ENCODE results near the gene SLC9A7.

The SLC9A7 gene

GRCh38 chrX:46587158-46587557 lies 171.8 kb downstream of the SLC9A7 start:
- TF ChIP-seq POLR2AphosphoS5 (IDR thresholded peaks at IDR 0.05; ENCODE audit: low read depth, low read length) (no peak), FOXP2 (optimal IDR thresholded peaks at IDR 0.05; ENCODE audit: borderline replicate concordance, extremely low read depth, extremely low read length, insufficient read depth) (no peak), TAF1 (IDR thresholded peaks at IDR 0.05; ENCODE audit: borderline replicate concordance, insufficient read depth, low read length) (no peak), SIN3A (IDR thresholded peaks at IDR 0.05; ENCODE audit: borderline replicate concordance, insufficient read depth, low read length) (no peak), REST (IDR thresholded peaks at IDR 0.05; ENCODE audit: insufficient read depth in 1 of 2, low read depth in 2 of 2, low read length in 2 of 2) (no peak)

- no peak for TF ChIP-seq POLR2AphosphoS5 (IDR thresholded peaks at IDR 0.05; ENCODE audit: low read depth, low read length)
- TF ChIP-seq SIN3A (IDR thresholded peaks at IDR 0.05; ENCODE audit: borderline replicate concordance, insufficient read depth, low read length): no peak
- no peak for TF ChIP-seq FOXP2 (optimal IDR thresholded peaks at IDR 0.05; ENCODE audit: borderline replicate concordance, extremely low read depth, extremely low read length, insufficient read depth)
- TF ChIP-seq TAF1 (IDR thresholded peaks at IDR 0.05; ENCODE audit: borderline replicate concordance, insufficient read depth, low read length): no peak
- TF ChIP-seq REST (IDR thresholded peaks at IDR 0.05; ENCODE audit: insufficient read depth in 1 of 2, low read depth in 2 of 2, low read length in 2 of 2): no peak
These were observed 174.2 kb downstream of the SLC9A7 start for GRCh38 chrX:46584736-46585135.

- no peak for TF ChIP-seq FOXP2 (optimal IDR thresholded peaks at IDR 0.05; ENCODE audit: borderline replicate concordance, extremely low read depth, extremely low read length, insufficient read depth)
- no peak for TF ChIP-seq SIN3A (IDR thresholded peaks at IDR 0.05; ENCODE audit: borderline replicate concordance, insufficient read depth, low read length)
- TF ChIP-seq TAF1 (IDR thresholded peaks at IDR 0.05; ENCODE audit: borderline replicate concordance, insufficient read depth, low read length): no peak
- TF ChIP-seq POLR2AphosphoS5 (IDR thresholded peaks at IDR 0.05; ENCODE audit: low read depth, low read length): no peak
- TF ChIP-seq REST (IDR thresholded peaks at IDR 0.05; ENCODE audit: insufficient read depth in 1 of 2, low read depth in 2 of 2, low read length in 2 of 2): no peak
These were observed 176.0 kb downstream of the SLC9A7 start for GRCh38 chrX:46582966-46583365.

GRCh38 chrX:46582325-46582724 lies 176.6 kb downstream of the SLC9A7 start:
- no peak for TF ChIP-seq FOXP2 (optimal IDR thresholded peaks at IDR 0.05; ENCODE audit: borderline replicate concordance, extremely low read depth, extremely low read length, insufficient read depth)
- TF ChIP-seq POLR2AphosphoS5 (IDR thresholded peaks at IDR 0.05; ENCODE audit: low read depth, low read length): no peak
- TF ChIP-seq SIN3A (IDR thresholded peaks at IDR 0.05; ENCODE audit: borderline replicate concordance, insufficient read depth, low read length): no peak
- TF ChIP-seq REST (IDR thresholded peaks at IDR 0.05; ENCODE audit: insufficient read depth in 1 of 2, low read depth in 2 of 2, low read length in 2 of 2): no peak
- TF ChIP-seq TAF1 (IDR thresholded peaks at IDR 0.05; ENCODE audit: borderline replicate concordance, insufficient read depth, low read length): no peak

- TF ChIP-seq REST (IDR thresholded peaks at IDR 0.05; ENCODE audit: insufficient read depth in 1 of 2, low read depth in 2 of 2, low read length in 2 of 2): no peak
- no peak for TF ChIP-seq TAF1 (IDR thresholded peaks at IDR 0.05; ENCODE audit: borderline replicate concordance, insufficient read depth, low read length)
- no peak for TF ChIP-seq SIN3A (IDR thresholded peaks at IDR 0.05; ENCODE audit: borderline replicate concordance, insufficient read depth, low read length)
- TF ChIP-seq POLR2AphosphoS5 (IDR thresholded peaks at IDR 0.05; ENCODE audit: low read depth, low read length): no peak
- TF ChIP-seq FOXP2 (optimal IDR thresholded peaks at IDR 0.05; ENCODE audit: borderline replicate concordance, extremely low read depth, extremely low read length, insufficient read depth): no peak
These were observed 178.3 kb downstream of the SLC9A7 start for GRCh38 chrX:46580613-46581012.
